Epithelial cell of prostate (primary cell): ENCODE results near the gene RNASE4.
"Not testable (repeated sequence)": the region's sequence is repeated elsewhere in the genome, so short reads cannot be mapped to it uniquely, and the experiment has no call there.

Source experiments
- DNase-seq: peaks from one replicate; pipeline ENCODE4 v3.0.0-alpha.2; 2011; ENCODE audit warnings: low read depth, low spot score
- H3K27ac ChIP-seq: fragments of 450-650 bp; 2 replicates; pipeline ENCODE4 v1.5.1; 2017; ENCODE audit warnings: mild to moderate bottlenecking

The RNASE4 gene

DNA sequence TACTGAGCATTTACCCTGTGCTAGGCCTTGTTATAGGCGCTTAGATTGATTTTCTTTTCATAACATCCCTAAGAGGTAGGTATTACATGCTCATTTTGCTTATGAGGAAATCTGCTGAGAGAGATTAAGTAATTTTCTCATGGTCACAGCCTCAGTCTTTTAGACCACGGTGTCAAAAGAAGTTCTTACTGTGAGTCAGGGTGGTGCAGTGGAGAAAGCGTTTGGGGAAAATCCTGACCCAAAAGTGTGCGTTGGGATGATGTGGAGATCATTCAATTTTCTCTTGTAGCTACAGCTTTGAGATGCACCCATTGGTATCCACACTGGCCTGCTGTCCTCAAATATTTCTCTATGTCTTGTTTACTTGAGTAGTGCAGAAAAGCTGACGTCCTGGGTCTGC lies 12.4 kb downstream of the RNASE4 start:
- no peak overlapping the region for H3K27ac ChIP-seq
- DNase-seq = no peak

DNA sequence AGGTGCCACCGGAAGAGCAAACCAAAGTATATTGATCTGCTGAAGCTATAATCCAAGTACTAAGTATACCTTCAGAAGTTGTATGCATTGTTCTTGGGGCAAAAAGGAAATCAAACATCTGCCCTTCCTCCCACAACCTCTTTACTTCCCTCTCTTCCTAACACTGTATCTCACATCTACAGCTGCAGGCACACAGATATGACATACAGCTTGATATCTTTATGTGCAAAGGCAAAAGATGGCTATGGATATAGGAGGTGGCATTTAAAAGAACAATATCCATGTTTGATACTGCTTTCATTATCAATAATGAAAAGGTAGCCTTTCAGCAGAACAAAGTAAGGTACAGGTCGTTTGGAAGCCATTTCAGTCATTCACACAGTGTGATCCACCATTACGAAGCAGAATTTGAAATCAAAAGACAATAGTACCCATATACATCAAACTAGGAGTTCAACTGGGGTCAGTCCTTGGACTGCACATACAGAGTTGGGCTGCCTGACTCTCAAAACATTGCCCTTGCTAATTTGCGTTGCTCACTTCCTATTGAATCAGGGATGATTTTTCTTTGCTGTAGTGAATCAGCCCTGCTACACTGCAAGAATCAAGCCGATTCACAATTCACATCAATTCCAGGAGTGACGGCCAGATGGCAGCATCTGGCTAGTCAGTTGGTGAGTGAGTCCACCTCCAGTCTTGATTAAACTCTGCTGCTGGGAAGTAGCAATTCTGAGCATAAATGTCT lies 13.1 kb downstream of the RNASE4 start:
- no peak overlapping the region for H3K27ac ChIP-seq
- DNase-seq = no peak

- no peak for DNase-seq
- no peak overlapping the region for H3K27ac ChIP-seq
Observed at GRCh38 chr14:20698018-20698329, 13.6 kb downstream of the RNASE4 start.

DNA sequence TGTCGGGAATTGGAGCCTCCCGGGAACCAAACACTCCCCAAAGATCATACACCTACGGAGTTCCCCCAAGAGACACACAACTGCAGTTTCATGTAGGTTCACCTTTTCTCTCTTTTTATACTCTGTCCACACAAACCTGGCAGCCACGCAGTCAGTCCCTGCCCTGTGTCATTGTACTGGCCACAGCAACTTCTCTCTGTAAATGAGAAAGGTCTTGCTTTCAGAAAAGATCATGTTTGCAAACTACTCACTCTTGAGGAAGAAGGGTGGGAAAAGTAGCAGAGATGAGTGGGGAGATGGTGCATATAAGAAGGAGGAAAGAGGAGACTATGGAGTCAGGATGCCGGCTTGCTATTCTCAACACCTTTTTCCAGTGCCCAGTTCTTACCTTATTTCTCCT lies 14.6 kb downstream of the RNASE4 start:
- H3K27ac ChIP-seq = no peak overlapping the region
- DNase-seq = no peak

- no peak overlapping the region for H3K27ac ChIP-seq
Observed at GRCh38 chr14:20699931-20700330, 15.6 kb downstream of the RNASE4 start.

DNA sequence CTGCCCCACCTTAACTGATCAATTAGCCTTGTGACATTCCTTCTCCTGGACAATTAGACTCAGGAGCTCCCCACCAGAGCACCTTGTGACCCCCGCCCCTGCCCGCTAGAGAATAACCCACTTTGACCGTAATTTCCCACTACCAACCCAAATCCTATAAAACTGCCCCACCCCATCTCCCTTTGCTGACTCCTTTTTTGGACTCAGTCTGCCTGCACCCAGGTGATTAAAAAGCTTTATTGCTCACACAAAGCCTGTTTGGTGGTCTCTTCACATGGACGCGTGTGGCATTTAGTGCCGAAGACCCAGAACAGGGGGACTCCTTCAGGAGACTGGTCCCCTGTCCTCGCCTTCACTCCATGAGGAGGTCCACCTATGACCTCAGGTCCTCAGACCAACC lies 16.6 kb downstream of the RNASE4 start:
- not testable (repeated sequence) for DNase-seq, H3K27ac ChIP-seq

More at GRCh38 chr14:20699931-20700330, 15.6 kb downstream of the RNASE4 start:
- DNase-seq = no peak

- H3K27ac ChIP-seq = peak overlapping the region; percentile 73
- no peak for DNase-seq
Observed at GRCh38 chr14:20706657-20707355, 22.4 kb downstream of the RNASE4 start.

GRCh38 chr14:20707622-20708021 lies 23.3 kb downstream of the RNASE4 start:
- H3K27ac ChIP-seq = peak overlapping the region; percentile 73
- DNase-seq = peak; percentile 72

DNA sequence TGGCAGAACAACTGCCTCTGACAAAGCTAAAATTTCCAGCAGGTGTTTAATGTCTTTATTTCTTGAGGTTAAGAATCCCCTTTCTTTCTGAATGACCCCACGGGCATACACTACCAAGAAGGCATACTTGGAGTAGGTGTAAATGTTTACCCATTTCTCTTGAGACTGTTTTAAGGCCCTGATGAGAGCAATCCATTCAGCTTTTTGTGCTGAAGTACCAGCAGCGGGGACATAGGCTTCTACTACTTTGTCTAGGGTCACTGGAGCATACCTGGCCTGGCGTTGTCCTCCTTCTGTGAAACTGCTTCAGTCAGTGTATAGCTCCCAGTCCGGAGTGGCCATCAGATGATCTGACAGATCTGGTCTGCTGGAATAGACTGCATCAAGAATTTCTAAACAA lies 26.9 kb downstream of the RNASE4 start:
- no peak for DNase-seq
- H3K27ac ChIP-seq = no peak overlapping the region

GRCh38 chr14:20711685-20712084 lies 27.3 kb downstream of the RNASE4 start:
- H3K27ac ChIP-seq = no peak overlapping the region
- no peak for DNase-seq

DNA sequence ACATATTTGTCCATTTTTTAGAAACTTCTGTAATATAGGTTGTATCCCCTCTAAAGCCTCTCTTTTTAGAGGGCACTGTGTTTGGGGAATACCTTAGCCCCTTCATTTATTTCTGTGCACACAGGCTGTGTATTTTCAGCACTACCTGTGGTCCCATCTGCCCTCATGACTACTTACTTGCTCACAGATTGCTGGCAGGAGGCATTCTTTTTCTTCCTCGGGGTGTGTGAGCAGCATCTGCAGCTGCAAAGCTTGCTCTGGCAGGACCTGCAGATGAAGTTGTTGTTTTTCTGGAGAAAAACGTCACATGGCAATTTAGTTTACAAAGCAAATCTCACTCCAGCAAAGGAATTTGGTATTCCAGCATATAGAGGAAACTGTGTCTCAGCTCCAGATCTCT lies 28.5 kb downstream of the RNASE4 start:
- no peak for DNase-seq
- H3K27ac ChIP-seq = no peak overlapping the region

DNA sequence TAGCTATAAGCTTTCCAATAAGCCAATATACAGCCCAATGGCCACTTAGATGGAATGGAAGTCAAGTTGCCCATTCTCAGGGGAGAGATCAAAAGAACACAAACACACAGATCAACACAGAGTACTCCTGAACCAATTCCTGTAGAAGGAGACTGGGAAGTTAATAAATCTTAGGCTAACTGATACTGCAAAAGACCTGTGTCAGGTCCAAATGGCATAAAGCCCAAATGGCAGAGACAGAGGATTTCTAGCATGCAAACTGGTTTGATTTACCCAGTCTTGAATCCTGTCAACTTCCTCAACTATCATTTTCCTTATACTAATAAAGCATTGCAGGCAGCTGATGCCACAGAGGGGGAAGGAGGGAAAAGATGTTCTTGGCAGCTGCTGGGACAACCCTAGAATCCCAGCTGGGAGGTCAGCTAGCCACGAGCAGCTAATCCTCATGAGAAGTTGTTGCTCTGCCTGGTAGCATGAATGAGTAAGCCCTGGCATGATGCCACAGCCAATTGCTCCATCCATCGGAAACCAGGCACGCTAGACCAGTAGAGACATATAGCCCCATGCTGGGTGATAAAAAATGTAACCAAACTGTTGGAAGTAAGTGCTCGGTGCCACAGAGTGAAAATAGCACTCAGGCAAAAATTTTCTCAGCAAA lies 30.4 kb downstream of the RNASE4 start:
- H3K27ac ChIP-seq = peak overlapping the region; percentile 43
- DNase-seq = peak; percentile 56

GRCh38 chr14:20719777-20720176 lies 35.4 kb downstream of the RNASE4 start:
- peak; percentile 18 for DNase-seq
- no peak overlapping the region for H3K27ac ChIP-seq

GRCh38 chr14:20720741-20721140 lies 36.4 kb downstream of the RNASE4 start:
- H3K27ac ChIP-seq = no peak overlapping the region
- no peak for DNase-seq

DNA sequence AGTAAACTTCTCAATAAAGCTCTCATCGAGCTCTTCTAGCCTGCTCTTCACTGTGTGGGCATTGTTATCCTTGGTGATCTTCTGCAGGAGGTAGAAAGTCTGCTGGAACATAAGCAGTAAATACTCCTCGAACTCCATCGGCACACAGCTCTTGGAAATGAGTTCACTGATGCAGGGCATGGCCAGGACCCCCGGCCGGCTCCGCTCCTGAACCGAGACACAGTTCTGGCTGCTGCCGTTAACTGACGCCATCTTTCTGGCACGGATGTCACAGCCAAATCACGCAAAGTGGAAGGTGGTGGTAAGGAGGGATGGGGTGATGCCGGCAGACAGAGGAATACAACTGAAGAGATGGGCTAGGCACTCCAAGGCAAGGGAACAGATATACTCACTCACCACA lies 37.7 kb downstream of the RNASE4 start:
- no peak overlapping the region for H3K27ac ChIP-seq
- no peak for DNase-seq

- no peak for DNase-seq
- H3K27ac ChIP-seq = no peak overlapping the region
Observed at GRCh38 chr14:20723488-20723887, 39.1 kb downstream of the RNASE4 start.

- not testable (repeated sequence) for H3K27ac ChIP-seq, DNase-seq
Observed at GRCh38 chr14:20726121-20726520, 41.8 kb downstream of the RNASE4 start.

DNA sequence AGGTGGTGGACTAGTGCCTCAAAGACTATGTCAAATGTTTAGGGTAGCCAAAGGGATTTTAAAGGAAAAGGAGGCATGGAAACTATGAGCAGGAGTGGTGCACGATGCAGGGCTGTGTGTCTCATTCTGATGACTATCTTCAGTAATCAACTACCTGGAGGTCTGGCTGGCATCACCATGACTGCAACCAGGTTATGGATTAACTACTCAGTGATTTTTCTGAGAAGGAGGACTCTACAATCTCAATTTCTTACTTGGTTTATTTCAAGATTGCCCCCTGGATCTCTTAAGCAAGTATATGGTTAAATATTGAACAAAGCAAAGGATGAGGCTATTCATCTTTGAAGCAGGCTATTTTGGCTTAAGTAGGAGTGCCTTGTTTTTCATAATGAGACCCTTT lies 42.2 kb downstream of the RNASE4 start:
- no peak for DNase-seq
- no peak overlapping the region for H3K27ac ChIP-seq

DNA sequence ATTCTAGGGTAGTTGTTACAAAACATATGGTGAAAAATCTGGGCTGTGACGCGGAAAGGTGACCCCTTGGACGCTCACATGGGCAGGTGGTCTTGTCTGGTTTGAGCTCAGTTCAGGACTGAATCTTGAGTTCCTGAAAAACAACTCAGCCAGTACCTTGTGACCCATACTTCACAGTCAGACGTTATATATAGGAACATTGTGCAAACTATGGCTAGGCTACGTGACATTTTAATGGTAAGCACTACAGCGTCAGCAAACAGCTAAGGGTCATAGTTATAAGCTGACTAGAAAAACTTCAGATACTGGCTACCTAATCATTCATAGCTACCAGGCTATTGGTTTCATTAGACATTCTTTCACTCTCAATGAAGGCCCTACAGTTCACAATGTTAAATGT lies 46.5 kb downstream of the RNASE4 start:
- no peak for DNase-seq
- H3K27ac ChIP-seq = no peak overlapping the region

DNA sequence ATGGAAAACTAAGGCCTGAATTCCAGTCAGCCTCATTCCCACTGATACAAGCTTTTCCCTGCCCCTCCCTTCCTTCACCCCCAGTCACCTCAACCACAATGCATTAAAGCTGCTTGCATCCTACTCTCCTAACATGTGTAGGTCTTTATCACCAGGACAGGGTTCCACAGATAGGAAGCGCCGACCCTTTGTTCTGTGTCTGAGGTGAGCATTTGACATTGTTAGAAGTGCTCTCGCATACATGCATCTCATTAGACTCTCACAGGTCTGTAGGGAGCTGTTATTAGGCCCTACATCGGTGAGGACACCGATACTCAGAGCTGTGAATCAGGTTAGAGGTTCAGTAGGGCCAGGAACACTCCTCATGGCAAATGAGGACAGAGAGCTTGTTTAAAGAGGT lies 48.1 kb downstream of the RNASE4 start:
- no peak for DNase-seq
- H3K27ac ChIP-seq = no peak overlapping the region

GRCh38 chr14:20732979-20733635 lies 48.7 kb downstream of the RNASE4 start:
- H3K27ac ChIP-seq = no peak overlapping the region
- DNase-seq = no peak
